HG03575 (cell line): ENCODE measurements around the gene CNIH4.
A peak's percentile ranks its signal among the peaks of the same experiment; 100 is the strongest.
"Not testable (repeated sequence)": the region's sequence is repeated elsewhere in the genome, so short reads cannot be mapped to it uniquely, and the experiment has no call there.

Experiments
- ATAC-seq: cut with Tn5 transposase; IDR thresholded peaks from one replicate; pipeline ENCODE4 v1.9.1; 2021; ENCODE audit not compliant: unreplicated experiment, insufficient number of reproducible peaks, low FRiP score; ENCODE audit errors: extremely low read depth

Gene CNIH4

GRCh38 chr1:224340453-224341384 lies 16.0 kb upstream of the CNIH4 start:
- not testable (repeated sequence) for ATAC-seq

- ATAC-seq, result no peak
Observed at GRCh38 chr1:224343679-224344078, 13.0 kb upstream of the CNIH4 start.

DNA sequence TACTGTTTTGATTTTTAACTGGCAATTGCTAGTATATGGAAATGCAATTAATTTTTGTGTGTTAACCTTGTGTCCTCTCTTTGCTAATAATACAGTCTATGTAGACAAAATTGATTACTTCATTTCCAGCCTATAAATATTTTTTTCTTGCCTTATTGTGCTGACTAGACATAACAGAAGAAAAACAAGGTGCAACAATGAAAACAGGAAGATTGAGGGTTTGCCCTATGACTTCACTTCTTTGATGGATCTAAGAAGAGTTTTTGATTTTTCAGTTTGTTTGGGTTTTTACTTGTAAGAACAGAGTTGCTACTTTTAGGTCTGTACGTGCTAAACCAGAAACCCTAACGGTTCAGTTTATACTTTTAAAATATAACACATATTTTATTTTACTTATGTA lies 8.5 kb upstream of the CNIH4 start:
- no peak for ATAC-seq

GRCh38 chr1:224349716-224350115 lies 7.0 kb upstream of the CNIH4 start:
- not testable (repeated sequence) for ATAC-seq

DNA sequence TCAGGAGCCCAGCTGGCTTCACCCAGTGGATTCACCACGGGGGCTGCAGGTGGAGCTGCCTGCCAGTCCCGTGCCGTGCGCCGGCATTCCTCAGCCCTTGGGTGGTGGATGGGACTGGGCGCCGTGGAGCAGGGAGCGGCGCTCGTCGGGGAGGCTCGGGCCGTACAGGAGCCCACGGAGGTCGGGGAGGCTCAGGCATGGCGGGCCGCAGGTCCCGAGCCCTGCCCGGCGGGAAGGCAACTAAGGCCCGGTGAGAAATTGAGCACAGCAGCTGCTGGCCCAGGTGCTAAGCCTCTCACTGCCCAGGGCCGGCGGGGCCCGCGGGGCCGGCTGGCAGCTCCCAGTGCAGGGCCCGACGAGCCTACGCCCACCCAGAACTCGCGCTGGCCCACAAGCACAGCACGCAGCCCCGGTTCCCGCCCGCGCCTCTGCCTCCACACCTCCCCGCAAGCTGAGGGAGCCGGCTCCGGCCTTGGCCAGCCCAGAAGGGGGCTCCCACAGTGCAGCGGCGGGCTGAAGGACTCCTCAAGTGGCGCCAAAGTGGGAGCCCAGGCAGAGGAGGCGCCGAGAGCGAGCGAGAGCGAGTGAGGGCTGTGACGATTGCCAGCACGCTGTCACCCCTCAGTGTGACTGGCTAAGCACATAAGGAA lies 4.1 kb upstream of the CNIH4 start:
- not testable (repeated sequence) for ATAC-seq

DNA sequence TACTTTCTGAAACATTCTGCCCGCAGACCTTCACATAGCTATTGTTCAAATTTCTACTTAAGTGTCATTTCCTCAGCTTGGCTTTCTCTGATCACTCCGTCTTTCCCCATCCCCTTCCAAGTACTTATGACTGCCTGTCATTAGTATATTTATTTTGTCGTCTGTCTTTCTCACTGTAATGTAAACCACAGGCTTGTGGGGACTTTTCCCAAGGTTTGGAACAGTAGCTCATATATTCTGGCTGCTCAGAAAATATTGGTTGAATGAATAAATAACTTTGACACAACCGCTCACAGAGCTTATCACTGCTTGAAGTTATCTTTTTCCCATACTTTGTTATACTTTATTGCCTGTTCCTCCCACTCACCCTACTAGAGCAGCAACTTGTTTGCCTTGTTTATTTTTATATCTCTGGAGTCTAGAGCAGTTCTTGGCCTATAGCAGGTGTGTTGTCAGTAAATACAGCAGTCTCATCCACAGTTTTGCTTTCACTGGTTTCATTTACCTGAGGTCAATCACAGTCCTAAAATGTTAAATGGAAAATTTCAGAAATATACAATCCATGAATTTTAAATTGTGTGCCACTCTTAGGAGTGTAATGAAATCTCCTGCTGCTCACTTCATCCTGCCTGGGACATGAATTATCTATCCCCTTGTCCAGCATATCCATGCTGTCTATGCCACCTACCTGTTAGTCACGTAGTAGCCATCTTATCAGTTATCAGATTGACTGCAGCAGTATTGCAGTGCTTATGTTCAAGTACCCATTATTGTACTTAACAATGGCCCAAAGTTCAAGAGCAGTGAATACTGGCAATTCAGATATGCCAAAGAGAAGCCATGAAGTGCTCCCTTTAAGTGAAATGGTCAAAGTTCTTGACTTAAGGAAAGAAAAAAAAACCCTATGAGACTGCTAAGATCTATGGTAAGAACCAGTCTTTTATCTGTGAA lies 2.4 kb upstream of the CNIH4 start:
- ATAC-seq, result no peak

- no peak for ATAC-seq
Observed at GRCh38 chr1:224357626-224358124, 996 bp downstream of the CNIH4 start.

DNA sequence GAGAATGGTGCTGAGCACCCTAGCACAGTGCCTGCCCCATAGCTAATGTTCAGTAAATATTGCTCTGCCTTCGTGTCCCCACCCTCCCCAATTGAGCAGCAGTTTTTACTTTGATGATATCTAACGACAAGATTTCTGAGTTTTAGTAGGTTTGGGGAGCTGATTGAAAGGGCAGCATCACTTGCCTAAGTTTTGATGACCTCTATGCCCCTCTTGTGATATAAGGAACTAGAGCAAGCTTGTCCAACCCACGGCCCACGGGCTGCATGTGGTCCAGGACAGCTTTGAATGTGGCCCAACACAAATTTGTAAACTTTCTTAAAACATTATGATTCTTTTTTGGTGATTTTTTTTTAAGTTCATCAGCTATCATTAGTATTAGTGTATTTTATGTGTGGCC lies 1.6 kb downstream of the CNIH4 start:
- ATAC-seq, result no peak

- ATAC-seq, result no peak
Observed at GRCh38 chr1:224359207-224359606, 2.5 kb downstream of the CNIH4 start.

DNA sequence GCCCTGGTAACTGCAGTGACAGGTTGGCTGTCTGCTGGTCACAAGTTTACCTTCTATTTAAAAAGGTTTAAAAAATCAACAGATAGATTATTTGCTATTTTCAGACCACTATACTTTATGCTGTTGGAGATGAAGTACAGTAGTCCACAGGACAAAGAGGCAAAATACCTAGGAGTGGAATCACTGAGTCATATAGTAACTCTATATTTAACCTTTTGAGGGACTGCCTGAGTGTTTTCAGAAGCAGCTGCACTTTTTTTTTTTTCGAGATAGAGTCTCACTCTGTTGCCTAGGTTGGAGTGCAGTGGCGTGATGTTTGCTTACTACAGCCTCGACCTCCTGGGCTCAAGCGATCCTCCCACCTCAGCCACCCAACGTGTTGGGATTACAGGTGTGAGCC lies 11.7 kb downstream of the CNIH4 start:
- ATAC-seq, result peak; percentile 91

- no peak for ATAC-seq
Observed at GRCh38 chr1:224373008-224373590, 16.4 kb downstream of the CNIH4 start.

DNA sequence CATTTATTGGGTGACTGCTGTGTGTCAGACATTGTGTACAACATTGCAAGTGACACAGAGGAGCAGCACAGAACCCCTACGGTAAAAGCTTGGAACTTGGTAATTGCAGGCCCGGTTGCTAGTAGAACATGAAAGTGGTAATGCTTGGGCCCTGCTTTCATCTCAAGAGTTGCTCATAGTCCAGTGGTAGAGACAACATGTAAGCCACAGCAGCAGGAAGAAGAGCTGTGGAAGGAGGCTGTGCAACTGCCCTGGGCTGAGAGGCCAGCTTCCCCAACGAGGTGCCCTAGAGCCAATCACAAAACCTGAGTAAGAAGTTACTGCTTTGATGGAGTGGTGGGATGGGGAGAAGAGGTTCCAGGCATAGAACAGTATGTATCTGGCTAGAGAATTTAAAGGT lies 18.4 kb downstream of the CNIH4 start:
- no peak for ATAC-seq

GRCh38 chr1:224377676-224378006 lies 21.0 kb downstream of the CNIH4 start:
- peak; percentile 61 for ATAC-seq

GRCh38 chr1:224378855-224379631 lies 22.4 kb downstream of the CNIH4 start:
- ATAC-seq, result no peak

GRCh38 chr1:224380003-224380402 lies 23.3 kb downstream of the CNIH4 start:
- ATAC-seq, result peak; percentile 76

DNA sequence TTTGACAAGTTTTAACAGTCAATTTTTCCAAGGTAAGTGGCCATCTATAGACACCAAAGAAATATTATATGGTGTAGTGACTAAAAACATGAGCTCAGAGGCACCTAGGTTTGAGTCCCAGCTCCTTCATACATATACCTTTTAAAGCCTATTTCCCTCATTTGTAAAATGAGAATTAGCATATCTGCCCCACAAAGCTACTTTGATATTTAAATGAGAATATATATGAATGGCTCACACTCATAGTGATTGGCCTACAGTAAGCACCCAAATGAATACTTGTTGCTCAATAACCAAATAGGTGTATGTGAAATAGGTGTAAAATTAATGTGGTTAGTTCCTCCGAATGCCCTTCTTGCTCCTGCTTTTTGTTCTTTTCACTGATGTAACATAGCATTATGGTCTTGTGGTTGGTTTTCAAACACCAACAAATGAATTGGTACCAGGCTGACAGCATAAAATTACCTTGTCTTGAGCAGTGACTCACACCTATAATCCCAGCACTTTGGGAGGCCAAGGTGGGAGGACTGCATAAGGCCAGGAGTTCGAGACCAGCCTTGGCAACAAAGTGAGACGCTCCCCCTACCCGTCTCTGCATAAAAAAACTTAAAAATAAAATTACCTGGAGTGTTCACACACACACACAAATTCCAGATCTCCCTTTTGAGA lies 25.3 kb downstream of the CNIH4 start:
- no peak for ATAC-seq

DNA sequence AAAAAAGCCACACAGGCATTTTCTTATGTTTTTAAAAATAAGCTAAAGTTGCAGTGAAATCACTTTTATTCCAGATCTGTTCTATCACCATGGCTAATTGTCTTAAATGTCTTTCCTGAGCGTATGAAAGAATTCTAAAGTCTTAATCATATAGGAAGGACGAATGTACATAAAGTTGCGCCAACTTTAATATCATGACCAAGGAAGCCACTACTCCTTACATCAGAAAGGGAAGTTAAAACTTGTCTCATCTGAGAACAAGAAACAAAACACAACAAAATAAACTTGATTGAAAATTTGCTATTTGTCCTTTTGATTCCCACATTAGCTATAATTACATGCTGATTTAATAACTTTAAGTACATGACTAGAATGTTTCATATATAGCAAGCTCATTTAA lies 26.5 kb downstream of the CNIH4 start:
- ATAC-seq, result no peak
